ENCODE measurements around the gene AARS2.

- TF ChIP-seq CTCF (IDR thresholded peaks at IDR 0.05): no peak
- TF ChIP-seq POLR2A (IDR thresholded peaks at IDR 0.05): no peak
- TF ChIP-seq POLR2AphosphoS5 (IDR thresholded peaks at IDR 0.05): no peak
These were observed 37.1 kb downstream of the AARS2 start for GRCh38 chr6:44275749-44276648.
